HEK293 (cell line): ENCODE results near the gene TRIM8.

Experiments used
- CTCF ChIA-PET: fragments of 350-600 bp; formaldehyde crosslinking; extraction: SDS; loops from one replicate; lab custom pipeline; 2021; ENCODE audit warnings: antibody characterized with exemption; lab: Yijun Ruan, JAX
- POLR2A ChIA-PET: fragments of 300-600 bp; formaldehyde crosslinking; extraction: SDS; loops from one replicate; lab custom pipeline; 2020; ENCODE audit warnings: antibody characterized with exemption, inconsistent platforms; lab: Yijun Ruan, JAX
- H3K27ac ChIP-seq: fragments of 200-500 bp; sonication (Bioruptor generic); 2 replicates; pipeline ENCODE4 v1.5.1; 2014; ENCODE audit warnings: low read depth, low read length, control low read depth, inconsistent platforms; ENCODE audit errors: extremely low read depth
- H3K36me3 ChIP-seq, 2 experiments: fragments of 200-500 bp in 1 of 2; sonication (Bioruptor generic) in 1 of 2; 1 replicate in 1 of 2; 2 replicates in 1 of 2; pipeline ENCODE4 v1.5.1; 2014 to 2017; ENCODE audit warnings: inconsistent platforms in 2 of 2, low read length in 2 of 2; ENCODE audit not compliant: control insufficient read depth in 2 of 2, insufficient read depth in 1 of 2
- H3K4me1 ChIP-seq: fragments of 200-500 bp; sonication (Bioruptor generic); 2 replicates; pipeline ENCODE4 v1.5.1; 2014; ENCODE audit warnings: mild to moderate bottlenecking, low read length, inconsistent platforms; ENCODE audit not compliant: control insufficient read depth, insufficient read depth
- H3K4me3 ChIP-seq: 2 replicates; pipeline ENCODE4 v1.5.1; 2011; ENCODE audit warnings: low read depth, mild to moderate bottlenecking, control low read depth, low read length, moderate library complexity
- H3K9me3 ChIP-seq: fragments of 200-500 bp; sonication (Bioruptor generic); 2 replicates; pipeline ENCODE4 v1.5.1; 2014; ENCODE audit warnings: low read depth, low read length, inconsistent platforms; ENCODE audit not compliant: control insufficient read depth, insufficient read depth
- IKZF3 ChIP-seq: fragments of 450-650 bp; IDR thresholded peaks from 2 replicates; pipeline ENCODE4 v1.5.0; 2018; ENCODE audit warnings: missing biosample characterization, mild to moderate bottlenecking, missing genetic modification characterization, moderate library complexity
- KLF1 ChIP-seq: fragments of 450-650 bp; formaldehyde crosslinking; IDR thresholded peaks from 2 replicates; pipeline ENCODE4 v1.5.1; 2016; ENCODE audit warnings: missing biosample characterization, missing genetic modification characterization
- TRIM28 ChIP-seq: IDR thresholded peaks from 2 replicates; pipeline ENCODE4 v1.6.1; 2011; ENCODE audit warnings: low read length, control low read depth, borderline replicate concordance
- ZNF132 ChIP-seq: fragments of 450-650 bp; formaldehyde crosslinking; IDR thresholded peaks from 2 replicates; pipeline ENCODE4 v1.5.1; 2017; ENCODE audit warnings: missing biosample characterization, missing genetic modification characterization, borderline replicate concordance
- ZNF366 ChIP-seq: fragments of 450-650 bp; formaldehyde crosslinking; conservative IDR thresholded peaks from 2 replicates; pipeline ENCODE4 v1.5.1; 2016; ENCODE audit warnings: missing biosample characterization, missing genetic modification characterization
- ZNF623 ChIP-seq: fragments of 450-650 bp; formaldehyde crosslinking; IDR thresholded peaks from 2 replicates; pipeline ENCODE4 v1.5.1; 2016; ENCODE audit warnings: missing biosample characterization, missing genetic modification characterization
- ZNF624 ChIP-seq: fragments of 450-650 bp; formaldehyde crosslinking; IDR thresholded peaks from 2 replicates; pipeline ENCODE4 v1.5.1; 2017; ENCODE audit warnings: missing biosample characterization, missing genetic modification characterization
- ZNF664 ChIP-seq: fragments of 450-650 bp; formaldehyde crosslinking; IDR thresholded peaks from 2 replicates; pipeline ENCODE4 v1.5.1; 2016; ENCODE audit warnings: missing biosample characterization, missing genetic modification characterization
- ZNF701 ChIP-seq: fragments of 450-650 bp; formaldehyde crosslinking; IDR thresholded peaks from 2 replicates; pipeline ENCODE4 v1.5.1; 2016; ENCODE audit warnings: missing biosample characterization, missing genetic modification characterization
- ZNF747 ChIP-seq: fragments of 450-650 bp; formaldehyde crosslinking; IDR thresholded peaks from 2 replicates; pipeline ENCODE4 v1.5.1; 2016; ENCODE audit warnings: missing biosample characterization, missing genetic modification characterization
- ZNF837 ChIP-seq: fragments of 450-650 bp; formaldehyde crosslinking; IDR thresholded peaks from 2 replicates; pipeline ENCODE4 v1.5.1; 2016; ENCODE audit warnings: missing biosample characterization, missing genetic modification characterization
- ZSCAN30 ChIP-seq: fragments of 450-650 bp; IDR thresholded peaks from 2 replicates; pipeline ENCODE4 v1.5.1; 2018; ENCODE audit warnings: missing biosample characterization, mild to moderate bottlenecking, missing genetic modification characterization, moderate library complexity
- TF ChIP-seq, protein P1 (sequence below): fragments of 450-650 bp; formaldehyde crosslinking; IDR thresholded peaks from 2 replicates; pipeline ENCODE4 v1.5.1; 2016; ENCODE audit warnings: missing biosample characterization, missing genetic modification characterization
- TF ChIP-seq, protein P2 (sequence below): fragments of 450-650 bp; formaldehyde crosslinking; IDR thresholded peaks from 2 replicates; pipeline ENCODE4 v1.5.1; 2016; ENCODE audit warnings: missing biosample characterization, missing genetic modification characterization, borderline replicate concordance

The TRIM8 gene

GRCh38 chr10:102656026-102656425 is 11.7 kb downstream of the TRIM8 start:
- H3K4me1 ChIP-seq, result no peaks in the 10 kb centered on the region
- POLR2A ChIA-PET, result interaction anchor here (0.8 kb wide), 1 partner anchor 14 kb away, joined by 3 read pairs; no protein-coding TSS in a partner anchor
- TF ChIP-seq ZNF837 (no peak), ZNF701 (tag by site-specific recombination) (no peak), ZNF623 (tag by site-specific recombination) (no peak), ZNF624 (no peak), ZNF664 (tag by site-specific recombination) (no peak), IKZF3 (no peak)
- TF ChIP-seq, protein P1, sequence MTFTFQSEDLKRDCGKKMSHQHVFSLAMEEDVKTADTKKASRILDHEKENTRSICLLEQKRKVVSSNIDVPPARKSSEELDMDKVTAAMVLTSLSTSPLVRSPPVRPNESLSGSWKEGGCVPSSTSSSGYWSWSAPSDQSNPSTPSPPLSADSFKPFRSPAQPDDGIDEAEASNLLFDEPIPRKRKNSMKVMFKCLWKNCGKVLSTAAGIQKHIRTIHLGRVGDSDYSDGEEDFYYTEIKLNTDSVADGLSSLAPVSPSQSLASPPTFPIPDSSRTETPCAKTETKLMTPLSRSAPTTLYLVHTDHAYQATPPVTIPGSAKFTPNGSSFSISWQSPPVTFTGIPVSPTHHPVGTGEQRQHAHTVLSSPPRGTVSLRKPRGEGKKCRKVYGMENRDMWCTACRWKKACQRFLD (tag by site-specific recombination), result no peak
- CTCF ChIA-PET, result interaction anchor here (1.6 kb wide), 1 partner anchor 14 kb away, joined by 5 read pairs; no protein-coding TSS in a partner anchor
- no peak overlapping the region for H3K4me3 ChIP-seq
- no peaks in the 10 kb centered on the region for H3K9me3 ChIP-seq
- H3K36me3 ChIP-seq, result peaks cover 5 to 64% of the 10 kb centered on the region in 2 experiments; a peak in 2 of 3 replicates
- no peak overlapping the region for H3K27ac ChIP-seq

DNA sequence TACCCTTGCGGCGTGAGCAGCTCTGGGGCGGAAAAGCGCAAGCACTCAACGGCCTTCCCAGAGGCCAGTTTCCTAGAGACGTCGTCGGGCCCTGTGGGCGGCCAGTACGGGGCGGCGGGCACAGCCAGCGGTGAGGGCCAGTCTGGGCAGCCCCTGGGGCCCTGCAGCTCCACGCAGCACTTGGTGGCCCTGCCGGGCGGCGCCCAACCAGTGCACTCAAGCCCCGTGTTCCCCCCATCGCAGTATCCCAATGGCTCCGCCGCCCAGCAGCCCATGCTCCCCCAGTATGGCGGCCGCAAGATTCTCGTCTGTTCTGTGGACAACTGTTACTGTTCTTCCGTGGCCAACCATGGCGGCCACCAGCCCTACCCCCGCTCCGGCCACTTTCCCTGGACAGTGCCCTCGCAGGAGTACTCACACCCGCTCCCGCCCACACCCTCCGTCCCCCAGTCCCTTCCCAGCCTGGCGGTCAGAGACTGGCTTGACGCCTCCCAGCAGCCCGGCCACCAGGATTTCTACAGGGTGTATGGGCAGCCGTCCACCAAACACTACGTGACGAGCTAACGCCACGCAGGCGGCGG is 12.6 kb downstream of the TRIM8 start:
- ChIA-PET POLR2A (interaction anchor here (0.6 to 0.8 kb wide), 2 partner anchors 12 to 15 kb away, joined by 3 to 6 read pairs; no protein-coding TSS in a partner anchor), CTCF (no interaction called here)
- Histone ChIP-seq H3K4me1 (no peaks in the 10 kb centered on the region), H3K36me3 (peaks cover 5 to 56% of the 10 kb centered on the region in 2 experiments; a peak in 2 of 3 replicates), H3K27ac (no peak overlapping the region), H3K4me3 (no peak overlapping the region), H3K9me3 (no peaks in the 10 kb centered on the region)
- TF ChIP-seq ZSCAN30 (tag by site-specific recombination), result no peak
- TF ChIP-seq, protein P2, sequence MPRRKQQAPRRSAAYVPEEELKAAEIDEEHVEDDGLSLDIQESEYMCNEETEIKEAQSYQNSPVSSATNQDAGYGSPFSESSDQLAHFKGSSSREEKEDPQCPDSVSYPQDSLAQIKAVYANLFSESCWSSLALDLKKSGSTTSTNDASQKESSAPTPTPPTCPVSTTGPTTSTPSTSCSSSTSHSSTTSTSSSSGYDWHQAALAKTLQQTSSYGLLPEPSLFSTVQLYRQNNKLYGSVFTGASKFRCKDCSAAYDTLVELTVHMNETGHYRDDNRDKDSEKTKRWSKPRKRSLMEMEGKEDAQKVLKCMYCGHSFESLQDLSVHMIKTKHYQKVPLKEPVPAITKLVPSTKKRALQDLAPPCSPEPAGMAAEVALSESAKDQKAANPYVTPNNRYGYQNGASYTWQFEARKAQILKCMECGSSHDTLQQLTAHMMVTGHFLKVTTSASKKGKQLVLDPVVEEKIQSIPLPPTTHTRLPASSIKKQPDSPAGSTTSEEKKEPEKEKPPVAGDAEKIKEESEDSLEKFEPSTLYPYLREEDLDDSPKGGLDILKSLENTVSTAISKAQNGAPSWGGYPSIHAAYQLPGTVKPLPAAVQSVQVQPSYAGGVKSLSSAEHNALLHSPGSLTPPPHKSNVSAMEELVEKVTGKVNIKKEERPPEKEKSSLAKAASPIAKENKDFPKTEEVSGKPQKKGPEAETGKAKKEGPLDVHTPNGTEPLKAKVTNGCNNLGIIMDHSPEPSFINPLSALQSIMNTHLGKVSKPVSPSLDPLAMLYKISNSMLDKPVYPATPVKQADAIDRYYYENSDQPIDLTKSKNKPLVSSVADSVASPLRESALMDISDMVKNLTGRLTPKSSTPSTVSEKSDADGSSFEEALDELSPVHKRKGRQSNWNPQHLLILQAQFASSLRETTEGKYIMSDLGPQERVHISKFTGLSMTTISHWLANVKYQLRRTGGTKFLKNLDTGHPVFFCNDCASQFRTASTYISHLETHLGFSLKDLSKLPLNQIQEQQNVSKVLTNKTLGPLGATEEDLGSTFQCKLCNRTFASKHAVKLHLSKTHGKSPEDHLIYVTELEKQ (tag by site-specific recombination), result no peak
- TF ChIP-seq ZNF747 (tag by site-specific recombination), result no peak
- TF ChIP-seq ZNF366, result no peak
- no peak for TF ChIP-seq ZNF132

DNA sequence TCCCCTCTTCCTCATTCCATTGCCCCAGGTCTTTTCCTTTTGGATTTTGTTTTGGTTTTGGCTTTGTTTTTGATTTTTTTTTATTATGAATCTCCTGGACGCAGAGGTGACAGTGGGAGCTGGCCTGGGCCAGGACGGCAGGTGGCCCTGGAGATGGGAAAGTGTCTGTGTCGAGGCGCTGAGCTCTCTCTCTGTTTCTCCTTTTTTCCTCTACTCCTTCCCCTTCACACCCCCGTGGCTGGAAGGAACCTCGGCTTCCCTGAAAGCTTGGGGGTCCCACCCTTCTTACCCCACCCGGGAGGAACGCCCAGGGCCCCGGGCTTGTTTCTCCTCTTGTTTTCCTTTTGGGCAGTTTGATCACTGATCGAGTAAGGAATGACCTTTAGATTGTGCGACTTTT is 13.2 kb downstream of the TRIM8 start:
- no peaks in the 10 kb centered on the region for H3K4me1 ChIP-seq

More for the DNA sequence above, 13.2 kb downstream of the TRIM8 start:
- H3K4me3 ChIP-seq, result no peak overlapping the region
- ChIA-PET CTCF (no interaction called here), POLR2A (interaction anchor here (0.6 kb wide), 1 partner anchor 12 kb away, joined by 6 read pairs; no protein-coding TSS in a partner anchor)
- H3K36me3 ChIP-seq, result peaks cover 4 to 51% of the 10 kb centered on the region in 2 experiments; a peak in 2 of 3 replicates
- no peak overlapping the region for H3K27ac ChIP-seq
- no peaks in the 10 kb centered on the region for H3K9me3 ChIP-seq
- peak; percentile 34; the same call in 1 of the 2 replicates for TF ChIP-seq KLF1 (tag by site-specific recombination)
- TF ChIP-seq TRIM28, result no peak
